A549 (cell line): ENCODE measurements around the gene SUN1. TPM values are rescaled to one million over a fixed set of nuclear protein-coding genes. Genes with fewer than 3 reads are reported as not detected.

Source experiments
- ATAC-seq, 2 experiments: fragments of 200-7000 bp in 1 of 2; fragments of >200 bp in 1 of 2; cut with Nextera tagmentation in 1 of 2; cut with Tn5 transposase in 1 of 2; 3 replicates each; pipeline versions ENCODE4 v1.8.0 to v1.9.1; 2018 to 2020; ENCODE audit warnings: mild to moderate bottlenecking in 1 of 2, moderate library complexity in 1 of 2
- CTCF ChIA-PET: fragments of 300-600 bp; sonication (Branson Sonifier 250); formaldehyde crosslinking; extraction: SDS; loops from one replicate; lab custom pipeline; 2021; ENCODE audit warnings: antibody characterized with exemption, inconsistent platforms; lab: Yijun Ruan, JAX
- POLR2A ChIA-PET: fragments of 350-600 bp; formaldehyde crosslinking; extraction: SDS; loops from one replicate; lab custom pipeline; 2021; ENCODE audit warnings: antibody characterized with exemption, inconsistent platforms; lab: Yijun Ruan, JAX
- DNase-seq, 2 experiments: peaks; one replicate each; pipeline versions ENCODE4 v3.0.0 to v3.0.0-alpha.2; 2011 to 2016; ENCODE audit warnings: low read depth in 1 of 2, low spot score in 1 of 2
- FAIRE-seq: peaks from 2 replicates; lab custom pipeline; 2011; peaks lifted over from hg19 to GRCh38; lab: Jason Lieb, UNC
- H3K27ac ChIP-seq, 2 experiments: fragments of >200 bp; sonication (Bioruptor Twin); formaldehyde crosslinking; 3 replicates each; pipeline ENCODE4 v1.5.1; 2016 to 2017
- H3K4me1 ChIP-seq: fragments of >200 bp; sonication (Bioruptor Twin); formaldehyde crosslinking; 3 replicates; pipeline ENCODE4 v1.6.1; 2016
- H3K4me2 ChIP-seq: fragments of >200 bp; sonication (Bioruptor Twin); formaldehyde crosslinking; 3 replicates; pipeline ENCODE4 v1.6.1; 2016
- H3K4me3 ChIP-seq: fragments of >200 bp; sonication (Bioruptor Twin); formaldehyde crosslinking; 3 replicates; pipeline ENCODE4 v1.5.1; 2016
- H3K9me3 ChIP-seq: fragments of >200 bp; sonication (Bioruptor Twin); formaldehyde crosslinking; 3 replicates; pipeline ENCODE4 v1.6.1; 2016
- CBX8 ChIP-seq: fragments of 200-600 bp; sonication (generic); IDR thresholded peaks from 2 replicates; pipeline ENCODE4 v1.6.1; 2016
- CHD2 ChIP-seq: fragments of 150-350 bp; IDR thresholded peaks from 2 replicates; pipeline ENCODE4 v1.6.1; 2014; ENCODE audit warnings: low read length; ENCODE audit not compliant: partially characterized antibody
- CHD4 ChIP-seq: fragments of 200-600 bp; sonication (generic); IDR thresholded peaks from 2 replicates; pipeline ENCODE4 v1.6.1; 2016; ENCODE audit warnings: antibody characterized with exemption, mild to moderate bottlenecking, borderline replicate concordance
- CTCF ChIP-seq: fragments of >200 bp; sonication (Bioruptor Twin); formaldehyde crosslinking; IDR thresholded peaks from 3 replicates; pipeline ENCODE4 v1.5.1; 2016
- EHF ChIP-seq: fragments of 250-450 bp; sonication (Bioruptor Pico); IDR thresholded peaks from 2 replicates; pipeline ENCODE4 v1.5.0; 2020; ENCODE audit warnings: mild to moderate bottlenecking
- ESRRA ChIP-seq: fragments of 150-350 bp; IDR thresholded peaks from 2 replicates; pipeline ENCODE4 v1.6.1; 2014; ENCODE audit warnings: mild to moderate bottlenecking, low read length, borderline replicate concordance
- FOXS1 ChIP-seq: fragments of 250-450 bp; sonication (Bioruptor Pico); IDR thresholded peaks from 2 replicates; pipeline ENCODE4 v1.5.0; 2020; ENCODE audit warnings: mild to moderate bottlenecking, moderate library complexity
- GATA3 ChIP-seq: IDR thresholded peaks from 2 replicates; pipeline ENCODE4 v1.6.1; 2012; ENCODE audit warnings: borderline replicate concordance
- HDAC2 ChIP-seq: fragments of 200-600 bp; sonication (generic); IDR thresholded peaks from 2 replicates; pipeline ENCODE4 v1.6.1; 2016
- HEYL ChIP-seq: fragments of 250-450 bp; sonication (Bioruptor Pico); IDR thresholded peaks from 2 replicates; pipeline ENCODE4 v1.8.0; 2021; ENCODE audit warnings: mild to moderate bottlenecking, moderate library complexity
- HOXA7 ChIP-seq: fragments of 250-450 bp; sonication (Bioruptor Pico); IDR thresholded peaks from 2 replicates; pipeline ENCODE4 v1.5.0; 2020; ENCODE audit warnings: mild to moderate bottlenecking, moderate library complexity
- JUNB ChIP-seq: fragments of >200 bp; sonication (Bioruptor Twin); formaldehyde crosslinking; IDR thresholded peaks from 2 replicates; pipeline ENCODE4 v1.6.1; 2016
- KDM1A ChIP-seq: fragments of 200-600 bp; sonication (generic); IDR thresholded peaks from 2 replicates; pipeline ENCODE4 v1.6.1; 2016; ENCODE audit warnings: low read depth, mild to moderate bottlenecking
- KDM5A ChIP-seq: fragments of 200-600 bp; sonication (generic); IDR thresholded peaks from 2 replicates; pipeline ENCODE4 v1.6.1; 2016; ENCODE audit warnings: antibody characterized with exemption, mild to moderate bottlenecking
- NPAS2 ChIP-seq: fragments of 250-450 bp; sonication (Bioruptor Pico); IDR thresholded peaks from 2 replicates; pipeline ENCODE4 v1.8.0; 2022; ENCODE audit warnings: mild to moderate bottlenecking, moderate library complexity, borderline replicate concordance
- POLR2A ChIP-seq: IDR thresholded peaks from 2 replicates; pipeline ENCODE4 v1.6.1; 2012; ENCODE audit warnings: mild to moderate bottlenecking, low read length
- POLR2AphosphoS2 ChIP-seq: conservative IDR thresholded peaks from 2 replicates; pipeline ENCODE4 v1.6.1; 2012; ENCODE audit warnings: low read length, improper control_type of control experiment, inconsistent platforms
- RCOR1 ChIP-seq: fragments of 150-350 bp; IDR thresholded peaks from 2 replicates; pipeline ENCODE4 v1.6.1; 2014; ENCODE audit warnings: antibody characterized with exemption, low read length, low read depth
- RFX5 ChIP-seq: fragments of 450-650 bp; IDR thresholded peaks from 2 replicates; pipeline ENCODE4 v1.7.1; 2014; ENCODE audit warnings: antibody characterized with exemption, mild to moderate bottlenecking, moderate library complexity
- RNF2 ChIP-seq: fragments of 200-600 bp; sonication (generic); IDR thresholded peaks from 2 replicates; pipeline ENCODE4 v1.6.1; 2016; ENCODE audit warnings: low read depth, mild to moderate bottlenecking, antibody characterized with exemption, moderate library complexity, borderline replicate concordance
- SREBF2 ChIP-seq: fragments of 450-650 bp; IDR thresholded peaks from 2 replicates; pipeline ENCODE4 v1.6.1; 2014; ENCODE audit warnings: mild to moderate bottlenecking, moderate library complexity
- ZC3H11A ChIP-seq: fragments of 450-650 bp; IDR thresholded peaks from 2 replicates; pipeline ENCODE4 v1.6.1; 2014; ENCODE audit warnings: antibody characterized with exemption, mild to moderate bottlenecking
- ZFP36 ChIP-seq: fragments of 450-650 bp; IDR thresholded peaks from 2 replicates; pipeline ENCODE4 v1.6.1; 2014; ENCODE audit warnings: borderline replicate concordance; ENCODE audit not compliant: partially characterized antibody
- WGBS: methylation state at CpG from one replicate; pipeline ENCODE4 v1.1.6; 2017; ENCODE audit errors: missing lambda C conversion rate; 5-methylcytosine and 5-hydroxymethylcytosine counted together
- polyA plus RNA-seq, 4 experiments: library from polyadenylated mRNA; depleted of rRNA in 3 of 4; stranded (reverse); fragments of >200 nt; fragmentation: RNase III in 1 of 4; extraction: RNeasy Plus Mini Kit Qiagen cat#74134 plus additional on column Dnase treatment in 1 of 4; gene quantifications; 2 replicates in 3 of 4; 3 replicates in 1 of 4; pipeline ENCODE4 v1.2.3, GENCODE V29; 2011 to 2017
- TF ChIP-seq, protein P1 (sequence below): fragments of >200 bp; sonication (Bioruptor Twin); formaldehyde crosslinking; IDR thresholded peaks from 2 replicates; pipeline ENCODE4 v1.6.1; 2016
- TF ChIP-seq, protein P2 (sequence below): IDR thresholded peaks from 2 replicates; pipeline ENCODE4 v1.6.1; 2012; ENCODE audit warnings: low read depth, borderline replicate concordance

Gene SUN1
- polyA plus RNA-seq, 2 of the 4 experiments (the other 2 are of a cell fraction) = 60.7 to 130 TPM

DNA sequence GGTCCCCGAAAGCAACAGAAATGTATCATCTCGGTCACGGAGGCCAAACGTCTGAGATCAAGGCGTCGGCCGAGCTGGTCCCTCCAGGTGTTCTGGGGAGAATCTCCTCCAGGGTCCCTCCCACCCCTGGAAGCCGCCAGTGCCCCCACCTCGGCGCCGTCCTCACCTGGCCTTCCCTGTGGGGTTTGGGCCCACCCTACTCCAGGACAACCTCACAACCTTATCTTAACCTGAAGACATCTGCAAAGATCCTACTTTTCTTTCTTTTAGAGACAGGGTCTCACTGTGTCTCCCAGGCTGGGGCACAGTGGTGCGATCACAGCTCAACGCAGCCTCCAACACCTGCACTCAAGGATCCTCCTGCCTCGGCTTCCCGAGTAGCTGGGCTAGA lies 88.8 kb downstream of the SUN1 start:
- no peak overlapping the region for H3K27ac ChIP-seq
- ChIA-PET CTCF (interaction anchor here (1.5 to 2.9 kb wide), 2 partner anchors 8 to 72 kb away, joined by 3 to 13 read pairs; no protein-coding TSS in a partner anchor), POLR2A (no interaction called here)
- DNase-seq = no peak
- H3K9me3 ChIP-seq = no peaks in the 10 kb centered on the region
- TF ChIP-seq ZC3H11A = no peak
- ATAC-seq = no peak
- no peak overlapping the region for H3K4me3 ChIP-seq
- peaks cover 10% of the 10 kb centered on the region; the same call in 2 of the 3 replicates for H3K4me1 ChIP-seq
- no peak for FAIRE-seq
- no peak overlapping the region for H3K4me2 ChIP-seq
- WGBS = 93% methylated on average over 13 of the region's 15 CpGs

DNA sequence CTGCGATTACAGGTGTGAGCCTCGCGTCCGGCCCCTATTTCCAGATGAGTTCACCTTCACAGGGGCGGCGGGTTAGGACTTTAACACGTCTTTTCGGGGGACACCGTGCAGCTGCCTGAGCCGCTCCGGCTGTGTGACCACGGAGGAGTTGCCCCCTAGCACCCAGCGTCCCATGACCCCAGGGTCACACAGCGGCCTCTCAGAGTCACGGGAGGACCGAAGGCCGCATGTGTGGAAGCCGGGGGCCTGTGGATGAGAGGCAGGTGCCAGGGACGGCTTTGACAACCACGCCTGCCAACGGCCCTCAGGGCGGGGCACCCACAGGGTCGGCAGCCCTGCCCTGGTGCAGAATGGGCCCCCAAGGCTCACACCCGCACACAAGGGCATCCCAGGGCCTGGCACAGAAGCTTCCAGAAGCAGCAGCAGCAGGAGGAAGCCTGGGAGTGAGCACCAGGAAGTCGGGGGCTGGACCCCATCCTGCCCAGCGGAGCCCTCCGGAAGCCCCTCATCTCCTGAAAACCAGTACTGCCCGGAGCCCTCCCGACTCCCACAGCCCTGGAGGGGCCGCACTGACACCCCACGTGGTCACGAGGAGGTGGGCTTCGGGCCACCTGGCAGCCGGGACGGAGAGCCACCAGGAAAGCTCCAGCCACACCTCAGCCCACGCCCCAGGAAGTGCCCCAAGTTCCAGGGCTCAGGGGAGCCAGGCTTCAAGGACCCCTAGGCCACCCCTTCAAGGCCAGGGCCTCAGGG lies 89.5 kb downstream of the SUN1 start:
- ChIA-PET CTCF (interaction anchor here (0.7 to 2.9 kb wide), 3 partner anchors 9 to 72 kb away, joined by 3 to 13 read pairs (median 4); no protein-coding TSS in a partner anchor), POLR2A (no interaction called here)
- Histone ChIP-seq H3K4me2 (no peak overlapping the region), H3K9me3 (no peaks in the 10 kb centered on the region), H3K4me1 (peaks cover 5% of the 10 kb centered on the region; the same call in 2 of the 3 replicates), H3K4me3 (no peak overlapping the region), H3K27ac (no peak overlapping the region)
- DNase-seq (no peak), FAIRE-seq (no peak), ATAC-seq (no peak)
- 76% methylated on average over 17 of the region's 36 CpGs for WGBS
- TF ChIP-seq CTCF (no peak), CBX8 (no peak), RFX5 (no peak), CHD4 (no peak), EHF (CRISPR knock-in tag) (no peak), GATA3 (no peak), KDM1A (no peak), FOXS1 (CRISPR knock-in tag) (no peak), POLR2A (no peak), RNF2 (no peak), HOXA7 (no peak), ZFP36 (no peak), HEYL (CRISPR knock-in tag) (no peak), NPAS2 (no peak), KDM5A (no peak)
- TF ChIP-seq, protein P1, sequence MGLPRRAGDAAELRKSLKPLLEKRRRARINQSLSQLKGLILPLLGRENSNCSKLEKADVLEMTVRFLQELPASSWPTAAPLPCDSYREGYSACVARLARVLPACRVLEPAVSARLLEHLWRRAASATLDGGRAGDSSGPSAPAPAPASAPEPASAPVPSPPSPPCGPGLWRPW = no peak

DNA sequence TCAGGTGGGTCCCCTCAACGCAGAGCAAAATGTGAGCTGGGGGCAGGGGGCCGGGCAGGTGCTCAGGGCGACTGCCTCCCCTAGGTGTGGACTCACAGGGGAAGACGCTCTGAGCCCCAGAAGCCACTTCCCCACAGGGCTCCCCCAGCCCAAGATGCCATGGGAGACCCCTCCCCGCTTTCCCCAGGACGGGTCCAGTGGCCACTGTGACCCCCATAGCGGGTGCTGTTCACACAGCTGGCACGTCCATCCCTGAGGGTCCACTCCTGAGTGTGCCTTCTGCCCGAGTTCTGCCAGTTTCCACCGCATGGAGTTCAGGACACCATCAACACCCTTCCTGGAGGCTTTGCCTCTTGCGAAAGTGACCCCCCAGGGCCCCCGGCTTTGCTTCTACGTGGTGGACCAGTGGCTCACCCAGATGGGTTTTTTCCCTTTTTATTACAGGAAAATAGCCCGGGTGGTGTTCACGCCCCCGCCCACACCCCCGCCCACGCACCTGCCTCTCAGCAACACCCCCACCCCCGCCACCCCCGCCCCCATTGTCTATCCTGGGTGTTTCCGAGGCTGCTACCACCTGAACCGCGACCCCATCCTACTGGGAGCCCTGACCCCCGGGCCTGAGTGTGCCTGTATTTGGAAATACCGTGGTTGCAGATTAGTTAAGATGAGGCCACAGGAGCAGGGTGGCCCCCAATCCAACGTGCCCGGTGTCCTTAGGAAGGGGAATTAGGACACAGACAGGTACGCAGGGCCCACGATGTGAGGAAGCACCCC lies 90.2 kb downstream of the SUN1 start:
- no peak for FAIRE-seq
- Histone ChIP-seq H3K4me2 (no peak overlapping the region), H3K9me3 (no peaks in the 10 kb centered on the region)
- CTCF ChIA-PET = interaction anchor here (0.7 to 2.9 kb wide), 5 partner anchors 8 to 71 kb away, joined by 3 to 13 read pairs (median 3); partner anchors contain the start of gene ADAP1
- ATAC-seq = no peak
- TF ChIP-seq KDM5A = no peak
- no peak for TF ChIP-seq CBX8
- TF ChIP-seq CHD2 = no peak
- TF ChIP-seq ESRRA = no peak
- no peak for TF ChIP-seq RNF2
- TF ChIP-seq SREBF2 = no peak
- TF ChIP-seq, protein P2, sequence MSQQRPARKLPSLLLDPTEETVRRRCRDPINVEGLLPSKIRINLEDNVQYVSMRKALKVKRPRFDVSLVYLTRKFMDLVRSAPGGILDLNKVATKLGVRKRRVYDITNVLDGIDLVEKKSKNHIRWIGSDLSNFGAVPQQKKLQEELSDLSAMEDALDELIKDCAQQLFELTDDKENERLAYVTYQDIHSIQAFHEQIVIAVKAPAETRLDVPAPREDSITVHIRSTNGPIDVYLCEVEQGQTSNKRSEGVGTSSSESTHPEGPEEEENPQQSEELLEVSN = no peak
- TF ChIP-seq POLR2AphosphoS2 = no peak
- TF ChIP-seq JUNB = no peak
- TF ChIP-seq HDAC2 = no peak
- TF ChIP-seq CHD4 = no peak
- no peak for TF ChIP-seq RCOR1
- TF ChIP-seq, all 56 proteins: peak for 0
- Histone ChIP-seq H3K4me1 (peaks cover 5% of the 10 kb centered on the region; the same call in 2 of the 3 replicates), H3K27ac (0 out of 6 replicates have a peak overlapping the region, but pooled peaks of 1 of the 2 experiments have one; percentile 11), H3K4me3 (no peak overlapping the region)
- 75% methylated on average over 15 of the region's 29 CpGs for WGBS
- POLR2A ChIA-PET = no interaction called here
- DNase-seq = no peak
